ENCODE results near the gene MRPL12. TPM values are rescaled to one million over a fixed set of nuclear protein-coding genes. Genes with fewer than 3 reads are reported as not detected.

Gene MRPL12
- total RNA-seq, 3 donors from 2014 or later (not counting 1 experiment from before 2014, with no cell fraction given): 16.3 to 24.4 (median 17.5) TPM

DNA sequence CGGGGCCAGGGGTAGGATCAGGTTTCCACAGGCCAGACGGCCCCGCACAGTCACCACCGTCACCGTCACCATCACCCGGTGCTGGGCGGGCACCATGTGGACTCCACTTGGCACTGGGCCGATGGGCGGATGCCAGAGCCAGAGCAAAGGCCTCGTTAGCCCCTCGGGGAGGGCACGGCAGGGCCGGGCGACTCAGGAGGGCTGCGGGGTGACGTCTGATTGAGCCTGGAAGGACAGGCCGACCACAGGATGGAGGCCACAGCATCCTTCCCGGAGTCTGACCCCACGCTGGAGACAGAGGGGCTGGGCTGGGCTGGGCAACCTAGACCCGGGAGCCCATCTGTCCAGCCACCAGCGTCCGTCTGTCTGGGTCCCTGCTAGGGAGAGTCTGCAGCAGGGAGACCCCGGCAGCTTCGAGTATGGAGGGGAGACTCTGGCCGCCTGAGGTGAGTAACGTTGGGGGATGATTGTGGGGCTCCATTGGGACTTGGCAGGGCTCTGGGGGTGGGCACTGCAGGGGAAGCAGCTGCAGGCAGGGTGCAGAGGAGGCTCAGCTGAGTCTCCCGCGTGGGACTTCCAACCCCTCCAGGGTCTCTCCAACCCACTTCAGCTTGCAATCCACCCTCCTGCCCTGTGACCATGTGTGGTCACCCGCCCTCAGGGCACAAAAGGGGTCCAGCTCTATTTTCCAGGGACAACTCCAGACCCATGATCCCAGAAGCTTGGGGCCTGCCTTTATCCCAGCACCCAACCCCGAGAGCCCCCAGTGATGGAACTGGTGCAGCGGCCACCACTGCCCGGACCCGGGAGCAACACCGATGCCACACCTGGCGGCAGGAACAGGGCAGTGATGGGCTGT, 31.5 kb downstream of the MRPL12 start:
- Histone ChIP-seq H3K4me1 (ENCODE audit: control insufficient read depth, insufficient read depth, low read length) (peaks cover 3% of the 10 kb centered on the region), H3K4me3 (ENCODE audit: low read length) (no peak overlapping the region), H3K27me3 (ENCODE audit: control insufficient read depth, insufficient read depth, low read length) (no peaks in the 10 kb centered on the region), H3K9me3 (ENCODE audit: control insufficient read depth, insufficient read depth, low read length) (no peaks in the 10 kb centered on the region), H3K36me3 (ENCODE audit: control insufficient read depth, insufficient read depth, low read length) (no peaks in the 10 kb centered on the region), H3K27ac (ENCODE audit: low read length) (no peak overlapping the region)
- TF ChIP-seq, protein P1, sequence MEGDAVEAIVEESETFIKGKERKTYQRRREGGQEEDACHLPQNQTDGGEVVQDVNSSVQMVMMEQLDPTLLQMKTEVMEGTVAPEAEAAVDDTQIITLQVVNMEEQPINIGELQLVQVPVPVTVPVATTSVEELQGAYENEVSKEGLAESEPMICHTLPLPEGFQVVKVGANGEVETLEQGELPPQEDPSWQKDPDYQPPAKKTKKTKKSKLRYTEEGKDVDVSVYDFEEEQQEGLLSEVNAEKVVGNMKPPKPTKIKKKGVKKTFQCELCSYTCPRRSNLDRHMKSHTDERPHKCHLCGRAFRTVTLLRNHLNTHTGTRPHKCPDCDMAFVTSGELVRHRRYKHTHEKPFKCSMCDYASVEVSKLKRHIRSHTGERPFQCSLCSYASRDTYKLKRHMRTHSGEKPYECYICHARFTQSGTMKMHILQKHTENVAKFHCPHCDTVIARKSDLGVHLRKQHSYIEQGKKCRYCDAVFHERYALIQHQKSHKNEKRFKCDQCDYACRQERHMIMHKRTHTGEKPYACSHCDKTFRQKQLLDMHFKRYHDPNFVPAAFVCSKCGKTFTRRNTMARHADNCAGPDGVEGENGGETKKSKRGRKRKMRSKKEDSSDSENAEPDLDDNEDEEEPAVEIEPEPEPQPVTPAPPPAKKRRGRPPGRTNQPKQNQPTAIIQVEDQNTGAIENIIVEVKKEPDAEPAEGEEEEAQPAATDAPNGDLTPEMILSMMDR (IDR thresholded peaks at IDR 0.05): no peak
- Mint-ChIP-seq H3K36me3 (no peaks in the 10 kb centered on the region), H3K9me3 (no peaks in the 10 kb centered on the region), H3K27me3 (ENCODE audit: low read depth in 2 of 2) (peaks cover 13 to 18% of the 10 kb centered on the region in 2 donors), H3K4me3 (no peak overlapping the region), H3K4me1 (peaks cover 10 to 12% of the 10 kb centered on the region in 2 donors), H3K27ac (no peak overlapping the region)
- 87% methylated on average over 35 of the region's 35 CpGs for WGBS (ENCODE audit: insufficient coverage)
- intact Hi-C loops (cut with micrococcal nuclease): no loop called here
- DNase-seq (no peak), ATAC-seq (no peak)

DNA sequence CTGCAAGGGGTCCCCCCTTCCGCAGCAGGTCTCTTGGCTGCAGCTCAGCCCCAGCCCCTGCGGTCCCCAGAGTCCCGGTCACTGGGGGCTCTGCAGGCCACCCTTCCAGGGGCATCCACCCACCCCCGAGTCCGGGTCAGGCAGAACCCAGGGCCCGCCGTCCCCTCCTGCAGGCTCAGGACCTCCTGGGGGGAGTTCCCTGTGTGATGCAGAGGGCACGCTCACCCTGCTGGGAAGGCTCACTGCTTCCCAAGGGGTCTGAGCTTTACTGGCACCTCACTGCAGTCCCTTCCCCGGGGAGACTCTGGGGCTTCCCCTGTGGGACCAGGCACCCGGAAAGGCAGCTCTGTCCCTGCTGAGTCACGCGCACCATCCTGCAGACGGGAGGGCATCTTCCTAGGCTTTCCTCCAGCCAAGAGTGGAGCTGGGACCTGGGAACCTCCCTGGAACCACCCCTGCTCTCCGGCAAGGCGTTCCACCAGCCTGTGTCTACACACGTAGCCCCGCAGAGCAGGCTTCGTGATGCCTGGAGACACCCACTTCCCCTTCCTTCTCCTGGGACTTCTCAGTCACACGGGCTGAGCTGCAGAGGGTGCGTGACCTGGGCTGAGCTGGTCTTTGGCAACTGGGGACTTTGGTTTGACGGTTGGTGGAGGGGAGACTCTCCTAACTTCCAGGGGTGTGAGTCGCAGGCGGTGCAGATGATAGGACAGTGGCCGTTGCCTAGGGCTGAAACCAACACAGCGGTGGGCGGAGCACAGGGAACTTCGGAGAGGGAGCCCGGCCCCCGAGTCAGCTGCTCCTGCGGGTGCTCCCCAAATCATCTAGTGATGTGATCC, 32.3 kb downstream of the MRPL12 start:
- DNase-seq: peak in 1 of 2 donors; percentile 35

DNA sequence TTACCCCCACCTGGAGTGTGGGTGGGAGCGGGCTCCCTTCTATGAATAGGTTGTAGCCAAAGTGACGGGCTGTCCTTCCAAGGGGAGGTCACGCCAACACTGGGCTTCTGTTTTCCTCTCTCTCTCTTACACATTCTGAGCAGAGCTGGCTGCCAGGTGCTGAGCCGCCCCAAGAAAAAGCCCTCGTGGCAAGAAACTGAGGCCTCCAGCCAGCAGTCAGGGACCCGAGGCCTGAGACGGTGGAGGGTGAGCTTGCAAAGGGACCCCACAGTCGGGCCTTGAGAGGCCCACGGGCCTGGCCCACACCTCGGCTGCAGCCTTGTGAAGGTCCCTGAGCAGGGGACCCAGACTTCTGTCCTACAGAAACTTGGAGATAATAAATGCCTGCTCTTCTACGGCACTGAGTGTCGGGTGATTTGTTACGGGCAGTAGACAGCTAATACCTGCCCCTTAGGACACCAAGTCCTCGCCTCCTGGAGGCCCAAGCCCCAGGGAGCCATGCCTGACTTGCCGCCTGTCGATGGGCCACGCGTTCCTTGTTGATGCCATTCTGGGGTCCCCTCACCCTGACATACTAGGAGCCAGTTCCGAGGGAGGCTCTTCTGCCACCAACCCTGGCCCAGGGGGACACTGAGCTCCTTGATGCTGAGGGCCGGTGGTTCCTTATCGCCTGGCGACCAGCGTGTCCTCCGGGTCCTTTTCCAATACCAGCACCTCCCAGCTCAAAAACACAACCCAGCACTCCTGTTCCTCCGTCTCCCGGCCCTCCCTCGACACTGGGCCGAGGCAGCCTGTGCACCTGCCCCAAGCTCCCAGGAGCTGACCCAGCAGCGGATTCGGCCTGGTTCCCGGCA, 35.0 kb downstream of the MRPL12 start:
- H3K4me1 ChIP-seq (ENCODE audit: control insufficient read depth, insufficient read depth, low read length): peaks cover 3% of the 10 kb centered on the region
- H3K36me3 ChIP-seq (ENCODE audit: control insufficient read depth, insufficient read depth, low read length): no peaks in the 10 kb centered on the region
- TF ChIP-seq, protein P1 (IDR thresholded peaks at IDR 0.05): no peak
- H3K36me3 Mint-ChIP-seq: no peaks in the 10 kb centered on the region
- peaks cover 10 to 22% of the 10 kb centered on the region in 2 donors for H3K4me1 Mint-ChIP-seq
- no peak overlapping the region for H3K27ac ChIP-seq (ENCODE audit: low read length)
- ATAC-seq (no peak), DNase-seq (no peak)
- intact Hi-C loops (cut with micrococcal nuclease): no loop called here
- WGBS (ENCODE audit: insufficient coverage): 94% methylated on average over 31 of the region's 31 CpGs
- H3K4me3 Mint-ChIP-seq: no peak overlapping the region
- no peaks in the 10 kb centered on the region for H3K9me3 Mint-ChIP-seq
- no peak overlapping the region for H3K4me3 ChIP-seq (ENCODE audit: low read length)
- no peak overlapping the region for H3K27ac Mint-ChIP-seq
- H3K27me3 ChIP-seq (ENCODE audit: control insufficient read depth, insufficient read depth, low read length): no peaks in the 10 kb centered on the region
- H3K9me3 ChIP-seq (ENCODE audit: control insufficient read depth, insufficient read depth, low read length): no peaks in the 10 kb centered on the region
- H3K27me3 Mint-ChIP-seq (ENCODE audit: low read depth in 2 of 2): peaks cover 0 to 15% of the 10 kb centered on the region in 2 donors

More for the DNA sequence above, 32.3 kb downstream of the MRPL12 start:
- Mint-ChIP-seq H3K9me3 (no peaks in the 10 kb centered on the region), H3K27ac (no peak overlapping the region), H3K27me3 (ENCODE audit: low read depth in 2 of 2) (peaks cover 13 to 18% of the 10 kb centered on the region in 2 donors), H3K36me3 (no peaks in the 10 kb centered on the region), H3K4me1 (peaks cover 10 to 12% of the 10 kb centered on the region in 2 donors), H3K4me3 (no peak overlapping the region)
- no peaks in the 10 kb centered on the region for H3K9me3 ChIP-seq (ENCODE audit: control insufficient read depth, insufficient read depth, low read length)
- H3K4me1 ChIP-seq (ENCODE audit: control insufficient read depth, insufficient read depth, low read length): peaks cover 3% of the 10 kb centered on the region
- H3K27ac ChIP-seq (ENCODE audit: low read length): no peak overlapping the region
- intact Hi-C loops (cut with micrococcal nuclease): no loop called here
- H3K27me3 ChIP-seq (ENCODE audit: control insufficient read depth, insufficient read depth, low read length): no peaks in the 10 kb centered on the region
- 29% methylated on average over 29 of the region's 30 CpGs for WGBS (ENCODE audit: insufficient coverage)
- H3K4me3 ChIP-seq (ENCODE audit: low read length): peak overlapping the region; percentile 1
- TF ChIP-seq, protein P1 (IDR thresholded peaks at IDR 0.05): no peak
- ATAC-seq: peak in 2 of 3 donors; percentile 37 to 60
- H3K36me3 ChIP-seq (ENCODE audit: control insufficient read depth, insufficient read depth, low read length): no peaks in the 10 kb centered on the region

Measured in natural killer cell (primary cell).